DOHH2 (cell line): ENCODE results near the gene DHRS3.

Source experiments
- CTCF ChIP-seq: fragments of 200-600 bp; sonication (generic); IDR thresholded peaks from one replicate; pipeline ENCODE4 v1.5.1; 2014; ENCODE audit warnings: antibody characterized with exemption, mild to moderate bottlenecking, low read depth, low read length; ENCODE audit not compliant: poor library complexity, severe bottlenecking
- EZH2phosphoT487 ChIP-seq: fragments of 200-600 bp; sonication (generic); IDR thresholded peaks from 2 replicates; pipeline ENCODE4 v1.6.1; 2017; ENCODE audit warnings: borderline replicate concordance, mild to moderate bottlenecking, antibody characterized with exemption, low read length, moderate library complexity, mixed read lengths

DNA sequence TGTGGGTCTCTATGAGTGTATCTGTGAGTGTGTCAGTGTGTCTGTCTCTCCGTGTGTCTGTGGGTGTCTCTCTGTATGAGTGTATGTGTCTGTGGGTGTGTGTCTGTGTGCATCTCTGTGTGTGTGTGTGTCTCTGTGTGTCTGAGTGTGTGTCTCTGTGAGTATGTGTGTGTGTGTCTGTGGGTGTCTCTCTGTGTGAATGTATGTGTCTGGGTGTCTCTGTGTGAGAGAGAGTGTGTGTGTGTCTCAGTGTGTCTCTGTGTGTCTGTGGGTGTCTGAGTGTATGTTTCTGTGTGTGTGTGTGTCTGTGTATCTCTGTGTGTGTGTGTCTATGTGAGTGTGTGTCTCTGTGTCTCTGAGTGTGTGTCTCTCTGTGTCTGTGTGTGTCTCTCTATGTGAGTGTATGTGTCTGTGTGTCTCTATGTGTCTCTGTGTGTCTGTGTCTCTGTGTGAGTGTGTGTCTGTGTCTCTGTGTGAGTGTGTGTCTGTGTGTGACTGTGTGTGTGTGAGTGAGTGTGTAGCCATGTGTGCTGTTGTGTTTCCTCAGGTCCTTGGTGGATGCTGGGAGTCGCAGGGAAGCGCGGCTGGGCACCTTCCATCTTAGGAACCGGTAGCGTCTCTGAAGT is 33.0 kb downstream of the DHRS3 start:
- TF ChIP-seq CTCF (no peak), EZH2phosphoT487 (no peak)
